Ishikawa (cell line): ENCODE measurements around the gene ZNF429.

Experiments used
- CEBPB ChIP-seq: IDR thresholded peaks from 2 replicates; pipeline ENCODE4 v1.6.1; 2012
- CREB1 ChIP-seq: IDR thresholded peaks from 2 replicates; pipeline ENCODE4 v1.6.1; 2012; ENCODE audit warnings: low read depth
- EGR1 ChIP-seq: IDR thresholded peaks from 2 replicates; pipeline ENCODE4 v1.6.1; 2012
- EP300 ChIP-seq: IDR thresholded peaks from 2 replicates; pipeline ENCODE4 v1.6.1; 2012; ENCODE audit warnings: borderline replicate concordance
- FOXM1 ChIP-seq: IDR thresholded peaks from 2 replicates; pipeline ENCODE4 v1.6.1; 2012; ENCODE audit warnings: low read depth, borderline replicate concordance
- MAX ChIP-seq: IDR thresholded peaks from 2 replicates; pipeline ENCODE4 v1.6.1; 2012
- NFIC ChIP-seq: IDR thresholded peaks from 2 replicates; pipeline ENCODE4 v1.6.1; 2012
- RAD21 ChIP-seq: IDR thresholded peaks from 2 replicates; pipeline ENCODE4 v1.6.1; 2012; ENCODE audit warnings: low read depth
- TAF1 ChIP-seq: IDR thresholded peaks from 2 replicates; pipeline ENCODE4 v1.6.1; 2012; ENCODE audit warnings: low read depth, mild to moderate bottlenecking
- TCF12 ChIP-seq: IDR thresholded peaks from 2 replicates; pipeline ENCODE4 v1.6.1; 2012; ENCODE audit warnings: low read depth
- TEAD4 ChIP-seq: IDR thresholded peaks from 2 replicates; pipeline ENCODE4 v1.6.1; 2012
- YY1 ChIP-seq: IDR thresholded peaks from 2 replicates; pipeline ENCODE4 v1.6.1; 2012; ENCODE audit warnings: low read depth
- ZBTB7A ChIP-seq: IDR thresholded peaks from 2 replicates; pipeline ENCODE4 v1.6.1; 2012; ENCODE audit warnings: low read depth
- TF ChIP-seq, protein P1 (sequence below): IDR thresholded peaks from 2 replicates; pipeline ENCODE4 v1.6.1; 2012
- TF ChIP-seq, protein P2 (sequence below): IDR thresholded peaks from 2 replicates; pipeline ENCODE4 v1.6.1; 2012; ENCODE audit warnings: low read depth, mild to moderate bottlenecking

The ZNF429 gene

DNA sequence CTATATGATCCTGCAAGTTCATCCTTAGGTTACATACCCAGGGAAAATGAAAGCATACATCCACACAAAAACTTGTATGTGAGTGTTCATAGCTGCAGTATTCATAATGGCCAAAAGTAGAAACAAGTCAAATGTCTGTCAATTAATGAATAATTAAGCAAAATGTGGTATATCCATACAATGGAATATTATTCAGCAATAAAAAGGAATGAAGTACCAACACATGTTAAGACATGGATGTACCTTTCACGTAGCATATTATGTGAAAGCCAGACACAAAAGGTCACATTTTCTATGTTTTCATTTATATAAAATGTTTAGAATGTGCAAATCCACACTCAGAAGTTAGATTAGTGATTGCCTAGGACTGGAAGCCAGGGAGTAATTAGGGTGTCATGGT is 75.4 kb downstream of the ZNF429 start:
- no peak for TF ChIP-seq EGR1
- no peak for TF ChIP-seq MAX
- no peak for TF ChIP-seq RAD21

- TF ChIP-seq CEBPB (no peak), FOXM1 (no peak), TCF12 (no peak), EP300 (no peak), MAX (no peak), TEAD4 (no peak), CREB1 (no peak), TAF1 (no peak)
- TF ChIP-seq, protein P1, sequence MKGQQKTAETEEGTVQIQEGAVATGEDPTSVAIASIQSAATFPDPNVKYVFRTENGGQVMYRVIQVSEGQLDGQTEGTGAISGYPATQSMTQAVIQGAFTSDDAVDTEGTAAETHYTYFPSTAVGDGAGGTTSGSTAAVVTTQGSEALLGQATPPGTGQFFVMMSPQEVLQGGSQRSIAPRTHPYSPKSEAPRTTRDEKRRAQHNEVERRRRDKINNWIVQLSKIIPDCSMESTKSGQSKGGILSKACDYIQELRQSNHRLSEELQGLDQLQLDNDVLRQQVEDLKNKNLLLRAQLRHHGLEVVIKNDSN, result no peak
These were observed 76.3 kb downstream of the ZNF429 start for GRCh38 chr19:21581646-21582240.

GRCh38 chr19:21584537-21584936 is 79.1 kb downstream of the ZNF429 start:
- no peak for TF ChIP-seq EP300
- TF ChIP-seq NFIC, result no peak
- TF ChIP-seq YY1, result no peak
- no peak for TF ChIP-seq CREB1
- no peak for TF ChIP-seq MAX
- TF ChIP-seq TCF12, result no peak
- TF ChIP-seq FOXM1, result no peak
- no peak for TF ChIP-seq TEAD4
- TF ChIP-seq, protein P1, result no peak
- no peak for TF ChIP-seq ZBTB7A
- no peak for TF ChIP-seq RAD21
- no peak for TF ChIP-seq EGR1
- TF ChIP-seq CEBPB, result no peak
- no peak for TF ChIP-seq TAF1
- TF ChIP-seq, protein P2, sequence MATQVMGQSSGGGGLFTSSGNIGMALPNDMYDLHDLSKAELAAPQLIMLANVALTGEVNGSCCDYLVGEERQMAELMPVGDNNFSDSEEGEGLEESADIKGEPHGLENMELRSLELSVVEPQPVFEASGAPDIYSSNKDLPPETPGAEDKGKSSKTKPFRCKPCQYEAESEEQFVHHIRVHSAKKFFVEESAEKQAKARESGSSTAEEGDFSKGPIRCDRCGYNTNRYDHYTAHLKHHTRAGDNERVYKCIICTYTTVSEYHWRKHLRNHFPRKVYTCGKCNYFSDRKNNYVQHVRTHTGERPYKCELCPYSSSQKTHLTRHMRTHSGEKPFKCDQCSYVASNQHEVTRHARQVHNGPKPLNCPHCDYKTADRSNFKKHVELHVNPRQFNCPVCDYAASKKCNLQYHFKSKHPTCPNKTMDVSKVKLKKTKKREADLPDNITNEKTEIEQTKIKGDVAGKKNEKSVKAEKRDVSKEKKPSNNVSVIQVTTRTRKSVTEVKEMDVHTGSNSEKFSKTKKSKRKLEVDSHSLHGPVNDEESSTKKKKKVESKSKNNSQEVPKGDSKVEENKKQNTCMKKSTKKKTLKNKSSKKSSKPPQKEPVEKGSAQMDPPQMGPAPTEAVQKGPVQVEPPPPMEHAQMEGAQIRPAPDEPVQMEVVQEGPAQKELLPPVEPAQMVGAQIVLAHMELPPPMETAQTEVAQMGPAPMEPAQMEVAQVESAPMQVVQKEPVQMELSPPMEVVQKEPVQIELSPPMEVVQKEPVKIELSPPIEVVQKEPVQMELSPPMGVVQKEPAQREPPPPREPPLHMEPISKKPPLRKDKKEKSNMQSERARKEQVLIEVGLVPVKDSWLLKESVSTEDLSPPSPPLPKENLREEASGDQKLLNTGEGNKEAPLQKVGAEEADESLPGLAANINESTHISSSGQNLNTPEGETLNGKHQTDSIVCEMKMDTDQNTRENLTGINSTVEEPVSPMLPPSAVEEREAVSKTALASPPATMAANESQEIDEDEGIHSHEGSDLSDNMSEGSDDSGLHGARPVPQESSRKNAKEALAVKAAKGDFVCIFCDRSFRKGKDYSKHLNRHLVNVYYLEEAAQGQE, result no peak

DNA sequence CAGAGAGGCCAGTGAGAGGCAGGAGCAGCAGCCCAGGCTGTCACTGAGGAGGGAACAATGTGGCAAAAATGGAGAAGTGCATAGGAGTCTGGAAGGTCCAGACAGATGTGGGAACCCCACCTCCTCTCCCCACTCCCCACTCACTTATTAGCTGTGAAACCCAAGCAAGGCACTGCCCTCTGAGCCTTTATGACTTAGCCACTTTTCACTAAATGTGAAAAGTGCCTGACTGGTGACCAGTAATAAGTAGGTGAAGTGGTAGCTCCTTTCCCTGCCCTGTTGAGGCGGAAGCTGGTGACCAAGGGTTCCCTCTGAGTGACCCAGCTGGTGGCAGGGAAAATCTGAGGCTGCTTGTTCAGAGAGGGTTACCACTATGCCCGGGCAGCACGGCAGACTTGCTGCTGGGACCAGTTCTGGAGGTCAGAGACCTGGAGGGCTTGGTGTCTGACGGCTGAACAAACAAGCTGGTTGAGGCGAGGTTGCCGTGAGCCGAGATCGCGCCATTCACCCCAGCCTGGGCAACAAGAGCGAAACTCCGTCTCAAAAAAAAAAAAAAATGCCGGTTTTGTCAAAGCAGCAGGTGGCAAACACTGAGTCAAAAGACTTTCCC is 80.0 kb downstream of the ZNF429 start:
- TF ChIP-seq NFIC, result no peak

GRCh38 chr19:21586311-21587116 is 81.1 kb downstream of the ZNF429 start:
- TF ChIP-seq YY1 (no peak), MAX (no peak), CEBPB (no peak), EGR1 (no peak), ZBTB7A (no peak), CREB1 (no peak), TEAD4 (no peak), FOXM1 (no peak), RAD21 (no peak), TCF12 (no peak), EP300 (no peak), TAF1 (no peak), NFIC (no peak)
- TF ChIP-seq, protein P1, result no peak
- TF ChIP-seq, protein P2, result no peak
